OCI-LY7 (cell line): ENCODE data around the gene UBE2D1. TPM values are rescaled to one million over a fixed set of nuclear protein-coding genes. Genes with fewer than 3 reads are reported as not detected.

ENCODE experiments used
- BruUV-seq: library from RNA; stranded (reverse); fragments of 400-500 nt; replicated peaks from 2 replicates; lab custom pipeline; 2021; lab: Mats Ljungman, UMichigan
- CTCF ChIA-PET: fragments of 300-600 bp; sonication (Branson Sonifier 250); formaldehyde crosslinking; loops from one replicate; lab custom pipeline; 2022; ENCODE audit warnings: antibody characterized with exemption; ENCODE audit not compliant: unreplicated experiment; lab: Charles Lee
- POLR2A ChIA-PET: fragments of 300-600 bp; sonication (Branson Sonifier 250); formaldehyde crosslinking; loops from one replicate; lab custom pipeline; 2022; ENCODE audit warnings: antibody characterized with exemption; lab: Charles Lee
- DNase-seq: peaks from one replicate; pipeline ENCODE4 v3.0.0-alpha.2; 2015; ENCODE audit warnings: low spot score
- H2AFZ ChIP-seq: fragments of 200-600 bp; sonication (generic), shearing (Covaris generic); 2 replicates; pipeline ENCODE4 v1.6.1; 2014; ENCODE audit warnings: mild to moderate bottlenecking, antibody characterized with exemption, low read length, moderate library complexity
- H3K27ac ChIP-seq: fragments of 200-600 bp; sonication (generic); 2 replicates; pipeline ENCODE4 v1.5.1; 2014; ENCODE audit warnings: mixed run types, low read depth, mild to moderate bottlenecking, moderate library complexity, low read length, inconsistent platforms; ENCODE audit not compliant: poor library complexity, severe bottlenecking
- H3K36me3 ChIP-seq: fragments of 200-600 bp; sonication (generic); 2 replicates; pipeline ENCODE4 v1.6.1; 2014; ENCODE audit warnings: mild to moderate bottlenecking, antibody characterized with exemption, low read length, moderate library complexity, mixed read lengths; ENCODE audit not compliant: insufficient read depth
- H3K4me1 ChIP-seq: fragments of 200-600 bp; sonication (generic); 2 replicates; pipeline ENCODE4 v1.5.1; 2014; ENCODE audit warnings: mild to moderate bottlenecking, low read length; ENCODE audit not compliant: insufficient read depth, poor library complexity, severe bottlenecking
- H3K4me2 ChIP-seq: fragments of 200-600 bp; sonication (generic); 2 replicates; pipeline ENCODE4 v1.6.1; 2014; ENCODE audit warnings: mild to moderate bottlenecking, low read length
- H3K4me3 ChIP-seq: fragments of 200-600 bp; sonication (generic); 2 replicates; pipeline ENCODE4 v1.5.1; 2014; ENCODE audit warnings: mild to moderate bottlenecking, low read depth, low read length; ENCODE audit not compliant: poor library complexity, severe bottlenecking
- H3K79me2 ChIP-seq: fragments of 200-600 bp; sonication (generic); 2 replicates; pipeline ENCODE4 v1.6.1; 2016; ENCODE audit warnings: low read depth, mild to moderate bottlenecking, low read length, moderate library complexity, mixed read lengths; ENCODE audit not compliant: insufficient read depth
- H3K9me2 ChIP-seq: fragments of 200-600 bp; sonication (generic); 2 replicates; pipeline ENCODE4 v1.6.1; 2016; ENCODE audit warnings: mild to moderate bottlenecking, low read length, mixed read lengths; ENCODE audit not compliant: insufficient read depth
- H3K9me3 ChIP-seq: fragments of 200-600 bp; sonication (generic); 2 replicates; pipeline ENCODE4 v1.6.1; 2014; ENCODE audit warnings: mild to moderate bottlenecking, mixed run types, low read length, mixed read lengths
- H4K20me1 ChIP-seq: fragments of 200-600 bp; sonication (generic); 2 replicates; pipeline ENCODE4 v1.6.1; 2014; ENCODE audit warnings: mild to moderate bottlenecking, antibody characterized with exemption, low read length, moderate library complexity, mixed read lengths; ENCODE audit not compliant: insufficient read depth
- CTCF ChIP-seq: fragments of 200-600 bp; sonication (generic); conservative IDR thresholded peaks from 2 replicates; pipeline ENCODE4 v1.5.1; 2014; ENCODE audit warnings: mild to moderate bottlenecking, antibody characterized with exemption, low read length, moderate library complexity, mixed read lengths
- EZH2phosphoT487 ChIP-seq: fragments of 200-600 bp; sonication (generic); IDR thresholded peaks from 2 replicates; pipeline ENCODE4 v1.6.1; 2018; ENCODE audit warnings: low read depth, borderline replicate concordance, mild to moderate bottlenecking, mixed run types, antibody characterized with exemption, low read length, moderate library complexity, mixed read lengths
- intact Hi-C: fragments of 100-400 bp; cut with micrococcal nuclease; formaldehyde crosslinking; loops from one replicate; pipeline ENCODE4 v1.10.0; 2022; ENCODE audit not compliant: unreplicated experiment
- total RNA-seq, 2 experiments: library from RNA; depleted of rRNA in 1 of 2; stranded (reverse); fragments of >200 nt in 1 of 2; shearing (Covaris generic) in 1 of 2; gene quantifications; 2 replicates each; pipeline ENCODE4 v1.2.3, GENCODE V29; 2014 to 2022

The UBE2D1 gene
- total RNA-seq, 2 experiments from 2014 or later: 6.8 to 10.0 TPM

- no peak for TF ChIP-seq CTCF
- TF ChIP-seq EZH2phosphoT487: no peak
- ChIA-PET POLR2A (interaction anchor here (0.8 to 3.2 kb wide), 7 partner anchors 9 to 206 kb away, joined by 3 to 11 read pairs (median 5); partner anchors contain the start of genes CISD1, IPMK and UBE2D1), CTCF (interaction anchor here (0.5 kb wide), 1 partner anchor 94 kb away, joined by 3 read pairs; no protein-coding TSS in a partner anchor)
- Histone ChIP-seq H3K4me1 (peaks cover 22% of the 10 kb centered on the region), H3K79me2 (peaks cover 39% of the 10 kb centered on the region), H3K4me2 (peak overlapping the region; percentile 92), H2AFZ (peak overlapping the region; percentile 98), H3K9me2 (no peaks in the 10 kb centered on the region), H3K27ac (peak overlapping the region; percentile 68), H3K36me3 (peaks cover 34% of the 10 kb centered on the region), H3K4me3 (peak overlapping the region; percentile 94), H3K9me3 (no peaks in the 10 kb centered on the region), H4K20me1 (peaks cover 27% of the 10 kb centered on the region)
- DNase-seq: peak; percentile 51
- no TSS peak for BruUV-seq
- intact Hi-C loops: loop anchor here (1.0 to 10.0 kb wide), 4 partner anchors 50 to 1851 kb away; partner anchors contain the start of gene CISD1
Measured at GRCh38 chr10:58384095-58384494, 49.3 kb downstream of the UBE2D1 start.

GRCh38 chr10:58384544-58384998 is 49.8 kb downstream of the UBE2D1 start:
- TSS peak; percentile 95 for BruUV-seq
- CTCF ChIA-PET: interaction anchor here (0.5 to 1.0 kb wide), 2 partner anchors 85 to 95 kb away, joined by 3 to 5 read pairs; no protein-coding TSS in a partner anchor

More at GRCh38 chr10:58384544-58384998, 49.8 kb downstream of the UBE2D1 start:
- H4K20me1 ChIP-seq: peaks cover 31% of the 10 kb centered on the region
- H3K36me3 ChIP-seq: peaks cover 39% of the 10 kb centered on the region
- DNase-seq: no peak
- H3K4me3 ChIP-seq: peak overlapping the region; percentile 94
- peaks cover 42% of the 10 kb centered on the region for H3K79me2 ChIP-seq
- H3K9me3 ChIP-seq: no peaks in the 10 kb centered on the region
- no peak for TF ChIP-seq EZH2phosphoT487
- no peak for TF ChIP-seq CTCF
- POLR2A ChIA-PET: interaction anchor here (0.7 to 3.2 kb wide), 9 partner anchors 9 to 206 kb away, joined by 3 to 11 read pairs (median 5); partner anchors contain the start of genes CISD1, IPMK and UBE2D1
- H3K27ac ChIP-seq: peak overlapping the region; percentile 68
- H2AFZ ChIP-seq: peak overlapping the region; percentile 98
- H3K4me2 ChIP-seq: peak overlapping the region; percentile 92
- H3K9me2 ChIP-seq: no peaks in the 10 kb centered on the region
- intact Hi-C loops: loop anchor here (1.0 to 10.0 kb wide), 4 partner anchors 50 to 1850 kb away; partner anchors contain the start of gene CISD1
- peaks cover 22% of the 10 kb centered on the region for H3K4me1 ChIP-seq
